Central memory CD4-positive, alpha-beta T cell (primary cell): ENCODE data around the gene HYAL3.
A peak's percentile ranks its signal among the peaks of the same experiment; 100 is the strongest.

ENCODE experiments used
- DNase-seq: peaks from one replicate; pipeline ENCODE4 v3.0.0; 2022
- total RNA-seq, 3 experiments: gene quantifications; one replicate each; lab custom pipeline; 2026; lab: John Stamatoyannopoulos, UW

HYAL3 gene, protein sequence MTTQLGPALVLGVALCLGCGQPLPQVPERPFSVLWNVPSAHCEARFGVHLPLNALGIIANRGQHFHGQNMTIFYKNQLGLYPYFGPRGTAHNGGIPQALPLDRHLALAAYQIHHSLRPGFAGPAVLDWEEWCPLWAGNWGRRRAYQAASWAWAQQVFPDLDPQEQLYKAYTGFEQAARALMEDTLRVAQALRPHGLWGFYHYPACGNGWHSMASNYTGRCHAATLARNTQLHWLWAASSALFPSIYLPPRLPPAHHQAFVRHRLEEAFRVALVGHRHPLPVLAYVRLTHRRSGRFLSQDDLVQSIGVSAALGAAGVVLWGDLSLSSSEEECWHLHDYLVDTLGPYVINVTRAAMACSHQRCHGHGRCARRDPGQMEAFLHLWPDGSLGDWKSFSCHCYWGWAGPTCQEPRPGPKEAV
- total RNA-seq, result 3.1 to 4.8 (median 4.0) reads per million in 3 experiments

DNA sequence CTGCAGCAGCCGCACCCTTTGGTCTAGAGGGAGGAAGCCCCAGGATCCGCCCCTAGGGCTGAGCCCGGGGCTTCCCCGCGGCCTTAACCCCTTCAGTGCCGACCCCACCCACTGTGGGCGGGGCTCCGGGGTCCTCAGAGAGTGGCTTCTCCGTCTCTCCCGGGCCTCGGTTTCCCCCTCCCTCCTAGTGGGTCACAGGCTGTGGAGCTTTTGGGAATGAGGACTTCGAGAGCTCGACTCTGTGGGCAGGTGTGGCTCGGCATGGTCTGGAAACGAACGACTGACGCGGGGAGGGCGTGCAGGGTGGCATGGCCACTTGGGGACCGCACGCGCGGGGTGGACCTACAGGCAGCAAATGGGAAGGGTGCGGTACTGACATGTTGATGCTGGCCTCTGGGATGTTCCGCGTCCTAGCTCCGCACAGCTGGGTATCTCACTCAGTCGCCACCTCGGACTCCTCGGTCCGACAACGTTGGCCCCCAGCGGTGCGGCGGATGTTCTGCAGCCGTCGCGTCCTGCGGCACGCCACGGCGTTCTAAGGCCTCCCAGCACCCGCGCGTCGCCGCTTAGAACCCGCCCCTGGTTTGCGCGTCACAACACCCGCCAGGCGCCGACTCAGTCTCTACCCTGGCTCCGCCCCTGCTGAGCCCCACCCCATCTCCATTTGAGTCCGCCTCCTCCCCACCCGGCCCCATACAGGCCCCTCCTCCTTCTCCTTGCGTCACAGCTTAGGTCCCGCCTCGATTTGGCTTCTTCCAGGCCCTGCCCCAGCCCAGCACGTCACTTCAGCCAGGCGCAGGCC, at the start of gene HYAL3, which contains the start of gene NAA80:
HYAL3 (minus strand) TSS at position 570 of the 802 bp plus-strand sequence. CDS start 3,803 bp downstream, outside the sequence.
NAA80 (minus strand) TSS at position 570 of the 802 bp plus-strand sequence. CDS start 1,942 bp downstream, outside the sequence.
- DNase-seq, result peak; percentile 100

- peak; percentile 73 for DNase-seq
These were observed 48.1 kb upstream of the HYAL3 start for GRCh38 chr3:50347187-50347813.

GRCh38 chr3:50345586-50346234, 46.5 kb upstream of the HYAL3 start, which contains the start of gene ZMYND10:
Gene ZMYND10, minus strand, starts transcription at chr3:50345732. Its CDS starts 153 bp downstream, at chr3:50345579.
- peak; percentile 71 for DNase-seq

DNA sequence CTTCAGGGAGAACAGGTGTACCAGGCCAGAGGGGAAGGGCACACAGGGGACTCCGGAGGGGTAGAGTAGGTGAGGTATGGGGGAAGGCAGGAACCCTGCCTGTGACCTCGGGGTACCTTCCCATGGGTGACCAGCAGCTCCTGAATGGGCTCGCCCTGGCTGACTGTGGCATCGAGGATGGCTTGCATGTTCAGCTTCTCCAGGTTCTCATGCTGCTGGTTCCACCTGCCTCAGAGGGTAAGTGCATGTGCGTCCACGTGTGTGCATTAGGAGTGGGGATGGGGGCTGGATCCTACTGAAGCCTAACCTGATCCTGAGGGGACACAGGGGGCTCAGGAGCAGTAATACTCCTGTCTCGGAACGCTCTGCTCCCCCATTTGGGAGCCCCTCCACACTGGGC, 45.8 kb upstream of the HYAL3 start:
- DNase-seq, result no peak

GRCh38 chr3:50342813-50343633, 43.8 kb upstream of the HYAL3 start:
- no peak for DNase-seq

GRCh38 chr3:50341996-50342650, 42.9 kb upstream of the HYAL3 start:
- no peak for DNase-seq

DNA sequence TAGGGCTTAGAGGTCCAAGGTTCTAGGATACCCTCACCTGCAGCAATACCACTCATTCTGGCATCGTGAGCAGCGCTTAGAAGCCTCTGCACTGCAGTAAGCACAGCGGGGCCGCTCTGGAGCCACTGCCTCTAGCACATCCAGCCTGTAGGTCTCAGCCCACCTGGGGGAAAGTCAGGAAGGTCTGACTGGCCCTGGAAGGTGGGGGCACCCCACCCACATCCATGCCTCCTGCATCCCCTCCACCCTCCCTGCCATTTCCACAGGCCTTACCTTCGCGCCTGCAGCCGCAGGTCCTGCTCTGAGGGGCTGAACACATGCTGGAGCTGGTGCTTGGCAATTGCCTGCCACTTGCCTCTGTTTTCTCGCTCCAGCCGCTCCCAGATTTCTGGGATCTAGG, 42.3 kb upstream of the HYAL3 start:
- no peak for DNase-seq

DNA sequence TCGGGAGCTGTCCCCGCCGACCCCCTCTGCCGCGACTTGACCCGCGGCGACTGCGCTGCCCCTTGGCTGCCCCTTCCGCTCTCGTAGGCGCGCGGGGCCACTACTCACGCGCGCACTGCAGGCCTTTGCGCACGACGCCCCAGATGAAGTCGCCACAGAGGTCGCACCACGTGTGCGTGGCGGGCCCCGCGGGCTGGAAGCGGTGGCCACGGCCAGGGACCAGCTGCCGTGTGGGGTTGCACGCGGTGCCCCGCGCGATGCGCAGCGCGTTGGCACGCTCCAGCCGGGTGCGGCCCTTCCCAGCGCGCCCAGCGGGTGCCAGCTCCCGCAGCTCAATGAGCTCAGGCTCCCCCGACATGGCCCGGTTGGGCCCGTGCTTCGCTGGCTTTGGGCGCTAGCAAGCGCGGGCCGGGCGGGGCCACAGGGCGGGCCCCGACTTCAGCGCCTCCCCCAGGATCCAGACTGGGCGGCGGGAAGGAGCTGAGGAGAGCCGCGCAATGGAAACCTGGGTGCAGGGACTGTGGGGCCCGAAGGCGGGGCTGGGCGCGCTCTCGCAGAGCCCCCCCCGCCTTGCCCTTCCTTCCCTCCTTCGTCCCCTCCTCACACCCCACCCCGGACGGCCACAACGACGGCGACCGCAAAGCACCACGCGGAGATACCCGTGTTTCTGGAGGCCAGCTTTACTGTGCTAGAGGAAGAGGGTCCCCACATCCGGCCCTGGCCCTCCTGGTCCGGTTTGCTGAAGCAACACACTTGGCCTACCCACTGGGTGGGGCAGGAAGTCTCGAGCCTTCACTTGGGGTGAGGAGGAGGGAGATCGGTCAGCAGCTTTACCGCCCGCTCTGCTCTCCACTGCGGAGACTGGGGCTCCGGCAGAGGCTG, 41.5 kb upstream of the HYAL3 start, which contains the start of gene RASSF1:
RASSF1 (minus strand) TSS at position 389 of the 882 bp plus-strand sequence; CDS start at position 358, 31 bp downstream.
- peak; percentile 50 for DNase-seq

GRCh38 chr3:50340147-50340447, 40.9 kb upstream of the HYAL3 start:
- no peak for DNase-seq

DNA sequence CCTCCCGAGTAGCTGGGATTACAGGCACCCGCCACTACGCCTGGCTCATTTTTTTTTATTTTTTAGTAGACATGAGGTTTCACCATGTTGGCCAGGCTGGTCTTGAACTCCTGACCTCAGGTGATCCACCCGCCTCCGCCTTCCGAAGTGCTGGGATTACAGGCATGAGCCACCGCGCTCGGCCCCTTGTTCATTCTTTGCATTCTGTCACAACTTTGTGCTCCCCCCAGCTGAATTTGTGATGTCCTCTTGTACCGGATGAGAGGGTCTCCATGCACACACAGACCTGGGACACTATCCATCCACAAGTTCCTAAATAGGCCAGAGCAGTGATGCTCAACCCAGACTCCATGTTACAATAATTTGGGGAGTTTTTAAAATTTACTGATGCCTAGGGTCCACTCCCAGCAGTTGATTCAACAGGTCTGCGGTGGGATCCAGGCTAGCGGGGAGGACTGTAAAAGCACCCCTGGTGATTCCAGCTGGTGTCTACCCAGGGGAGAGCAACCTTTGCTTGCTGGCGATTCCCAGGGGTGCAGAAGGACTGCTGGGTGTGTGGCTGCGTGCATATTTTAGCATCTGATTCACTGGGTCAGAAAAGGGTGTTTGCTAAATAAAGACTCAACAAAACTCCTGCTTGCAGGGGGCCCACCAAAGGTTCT, 40.4 kb upstream of the HYAL3 start:
- no peak for DNase-seq

DNA sequence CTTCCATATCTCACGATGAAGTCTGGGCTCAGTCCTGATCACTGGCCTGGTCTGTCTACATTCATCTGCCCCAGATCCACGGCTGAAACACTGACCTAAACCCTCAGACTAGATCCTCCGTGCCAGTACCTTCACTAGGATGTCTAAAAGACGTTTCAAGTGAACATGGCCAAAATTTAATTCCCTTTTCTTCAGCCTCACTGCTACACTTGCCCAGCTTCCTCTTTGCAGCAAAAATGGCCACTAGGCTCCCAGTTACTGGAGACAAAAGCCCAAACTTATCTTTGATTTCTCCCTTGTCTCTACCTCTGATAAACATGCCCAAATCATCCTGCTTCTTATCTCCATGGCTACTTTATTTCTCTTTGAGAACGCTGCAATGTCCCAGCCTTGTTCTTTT, 39.8 kb upstream of the HYAL3 start:
- no peak for DNase-seq

- peak; percentile 95 for DNase-seq
These were observed 38.1 kb upstream of the HYAL3 start for GRCh38 chr3:50337175-50337861.

GRCh38 chr3:50336452-50337174, 37.4 kb upstream of the HYAL3 start:
- no peak for DNase-seq

DNA sequence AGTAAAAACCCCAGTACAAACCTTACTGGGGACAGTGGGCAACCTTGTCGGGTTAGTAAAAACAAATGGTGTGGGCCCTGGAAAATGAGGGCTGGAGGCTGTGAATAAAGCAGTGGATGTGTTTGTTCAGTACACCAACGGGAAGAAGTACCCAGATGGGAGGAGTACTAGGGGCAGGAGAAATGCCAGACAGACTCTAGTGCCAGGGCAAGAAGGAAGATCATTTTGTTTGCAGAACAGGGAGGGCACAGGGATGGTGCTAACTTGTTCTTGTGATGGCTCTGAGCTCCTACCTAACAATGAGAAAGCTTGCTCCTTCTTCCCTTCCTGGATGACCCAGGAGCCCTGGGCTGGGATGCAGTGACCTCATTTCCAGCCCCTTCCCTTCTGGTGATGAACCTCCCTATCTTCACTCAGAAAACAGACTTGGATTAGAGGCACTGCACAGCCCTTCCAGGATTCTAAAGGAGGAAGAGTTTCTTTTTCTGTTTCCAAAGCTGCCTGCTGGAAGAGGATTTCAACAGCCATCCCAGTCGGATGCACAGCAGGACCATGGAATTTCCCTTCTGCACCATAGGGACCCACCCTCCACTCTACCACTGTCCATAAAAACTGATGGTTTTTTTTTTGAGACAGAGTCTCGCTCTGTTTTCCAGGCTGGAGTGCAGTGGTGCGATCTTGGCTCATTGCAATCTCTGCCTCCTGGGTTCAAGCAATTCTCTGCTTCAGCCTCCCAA, 35.3 kb upstream of the HYAL3 start:
- DNase-seq, result no peak

GRCh38 chr3:50333744-50334328, 34.6 kb upstream of the HYAL3 start:
- no peak for DNase-seq

GRCh38 chr3:50331364-50331907, 32.2 kb upstream of the HYAL3 start:
- DNase-seq, result no peak

GRCh38 chr3:50330330-50330729, 31.1 kb upstream of the HYAL3 start:
- DNase-seq, result no peak
